ENCODE data around the gene DIPK1A. TPM values are rescaled to one million over a fixed set of nuclear protein-coding genes. Genes with fewer than 3 reads are reported as not detected.

The DIPK1A gene
- total RNA-seq, 1 donor from 2014 or later = 3.6 TPM

DNA sequence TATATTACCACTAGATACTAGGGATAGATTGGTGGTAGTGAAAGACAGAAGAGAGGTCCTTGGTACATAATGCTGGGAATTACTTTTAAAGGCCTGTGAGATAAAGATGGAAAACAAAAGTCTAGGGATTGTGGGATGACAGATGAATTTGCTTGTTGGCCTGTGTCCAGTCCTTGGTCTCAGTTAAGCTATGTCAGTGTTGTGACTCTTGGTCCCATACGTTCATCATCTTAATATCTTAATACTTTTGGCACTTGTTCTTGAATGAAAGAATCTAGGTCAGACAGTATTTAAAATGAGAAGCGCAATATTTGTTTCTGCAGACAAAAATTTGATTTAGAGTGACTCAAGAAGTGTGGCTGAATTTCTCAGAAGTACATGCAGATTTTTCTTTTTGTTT, 121.8 kb downstream of the DIPK1A start:
- Histone ChIP-seq H3K36me3 (peaks cover 61% of the 10 kb centered on the region), H3K79me2 (ENCODE audit: low read depth) (peaks cover 69% of the 10 kb centered on the region), H3K27ac (no peak overlapping the region), H4K20me1 (ENCODE audit: low read depth) (peaks cover 69% of the 10 kb centered on the region), H3K4me1 (peaks cover 6% of the 10 kb centered on the region), H3K9me3 (ENCODE audit: low read depth) (no peaks in the 10 kb centered on the region), H2AFZ (replicated peaks) (no peak overlapping the region), H3K4me3 (no peak overlapping the region), H3K4me2 (no peak overlapping the region), H3K9ac (no peak overlapping the region), H3F3A (ENCODE audit: low read depth) (peaks cover 87% of the 10 kb centered on the region), H3K27me3 (no peaks in the 10 kb centered on the region)
- H3K9me3 Mint-ChIP-seq = no peaks in the 10 kb centered on the region
- H3K4me3 Mint-ChIP-seq = no peak overlapping the region
- H3K27ac Mint-ChIP-seq = no peak overlapping the region
- peaks cover 69% of the 10 kb centered on the region for H3K36me3 Mint-ChIP-seq
- peaks cover 23% of the 10 kb centered on the region for H3K4me1 Mint-ChIP-seq
- DNase-seq (ENCODE audit: low spot score) = no peak
- TF ChIP-seq EZH2phosphoT487 (IDR thresholded peaks at IDR 0.05) = no peak
- no peak for TF ChIP-seq EZH2 (IDR thresholded peaks at IDR 0.05)
- TF ChIP-seq, protein P1, sequence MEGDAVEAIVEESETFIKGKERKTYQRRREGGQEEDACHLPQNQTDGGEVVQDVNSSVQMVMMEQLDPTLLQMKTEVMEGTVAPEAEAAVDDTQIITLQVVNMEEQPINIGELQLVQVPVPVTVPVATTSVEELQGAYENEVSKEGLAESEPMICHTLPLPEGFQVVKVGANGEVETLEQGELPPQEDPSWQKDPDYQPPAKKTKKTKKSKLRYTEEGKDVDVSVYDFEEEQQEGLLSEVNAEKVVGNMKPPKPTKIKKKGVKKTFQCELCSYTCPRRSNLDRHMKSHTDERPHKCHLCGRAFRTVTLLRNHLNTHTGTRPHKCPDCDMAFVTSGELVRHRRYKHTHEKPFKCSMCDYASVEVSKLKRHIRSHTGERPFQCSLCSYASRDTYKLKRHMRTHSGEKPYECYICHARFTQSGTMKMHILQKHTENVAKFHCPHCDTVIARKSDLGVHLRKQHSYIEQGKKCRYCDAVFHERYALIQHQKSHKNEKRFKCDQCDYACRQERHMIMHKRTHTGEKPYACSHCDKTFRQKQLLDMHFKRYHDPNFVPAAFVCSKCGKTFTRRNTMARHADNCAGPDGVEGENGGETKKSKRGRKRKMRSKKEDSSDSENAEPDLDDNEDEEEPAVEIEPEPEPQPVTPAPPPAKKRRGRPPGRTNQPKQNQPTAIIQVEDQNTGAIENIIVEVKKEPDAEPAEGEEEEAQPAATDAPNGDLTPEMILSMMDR (IDR thresholded peaks at IDR 0.05) = no peak
- H3K27me3 Mint-ChIP-seq (ENCODE audit: insufficient read depth, low read depth) = no peaks in the 10 kb centered on the region

DNA sequence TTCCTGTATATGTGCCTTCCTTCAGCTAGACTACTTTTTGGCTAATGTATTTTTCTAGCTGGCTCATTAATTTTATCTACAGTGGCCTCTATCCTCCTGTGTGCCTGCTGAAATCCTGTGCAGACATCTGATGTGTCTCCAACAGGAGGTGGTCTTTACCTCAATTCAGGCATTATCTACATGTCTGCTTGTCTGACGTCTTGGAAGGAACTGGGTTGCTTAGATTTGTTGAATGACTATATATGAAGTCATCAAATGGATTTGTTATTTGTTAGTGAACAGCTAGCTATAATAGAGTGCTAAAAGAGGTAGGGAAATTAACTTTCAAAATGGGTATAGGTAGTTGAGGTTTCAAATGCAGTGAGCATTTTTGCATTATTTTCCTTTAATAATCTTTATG, 122.7 kb downstream of the DIPK1A start:
- H3F3A ChIP-seq (ENCODE audit: low read depth) = peaks cover 86% of the 10 kb centered on the region
- H3K27ac ChIP-seq = no peak overlapping the region
- Mint-ChIP-seq H3K36me3 (peaks cover 65% of the 10 kb centered on the region), H3K27me3 (ENCODE audit: insufficient read depth, low read depth) (no peaks in the 10 kb centered on the region), H3K9me3 (no peaks in the 10 kb centered on the region), H3K4me1 (peaks cover 22% of the 10 kb centered on the region), H3K27ac (no peak overlapping the region), H3K4me3 (no peak overlapping the region)
- TF ChIP-seq, protein P1 (IDR thresholded peaks at IDR 0.05) = no peak
- TF ChIP-seq EZH2 (IDR thresholded peaks at IDR 0.05) (no peak), EZH2phosphoT487 (IDR thresholded peaks at IDR 0.05) (no peak)
- peaks cover 79% of the 10 kb centered on the region for H4K20me1 ChIP-seq (ENCODE audit: low read depth)
- peaks cover 78% of the 10 kb centered on the region for H3K79me2 ChIP-seq (ENCODE audit: low read depth)
- no peak overlapping the region for H3K9ac ChIP-seq
- no peaks in the 10 kb centered on the region for H3K27me3 ChIP-seq
- peaks cover 15% of the 10 kb centered on the region for H3K4me1 ChIP-seq
- H2AFZ ChIP-seq (replicated peaks) = no peak overlapping the region
- no peak overlapping the region for H3K4me2 ChIP-seq
- H3K4me3 ChIP-seq = no peak overlapping the region
- no peak for DNase-seq (ENCODE audit: low spot score)
- peaks cover 63% of the 10 kb centered on the region for H3K36me3 ChIP-seq
- no peaks in the 10 kb centered on the region for H3K9me3 ChIP-seq (ENCODE audit: low read depth)

DNA sequence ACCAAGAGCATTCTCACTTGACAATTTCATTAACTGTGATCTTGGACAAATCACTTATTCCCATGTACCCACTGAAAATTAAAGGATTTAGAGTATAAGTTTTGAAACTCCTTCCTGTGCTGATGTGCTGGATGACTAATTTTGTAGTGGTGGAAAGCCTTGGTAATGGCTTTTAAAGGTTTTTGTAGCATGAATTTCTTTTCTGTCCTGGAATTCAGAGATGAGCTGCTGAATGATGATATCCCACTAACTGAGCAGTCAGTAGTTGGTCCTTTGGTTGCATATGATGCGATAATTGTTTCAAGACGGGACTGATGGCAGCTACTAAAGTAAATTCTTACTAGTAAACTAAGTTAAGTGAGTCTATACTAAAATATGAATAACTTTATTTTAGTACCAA, 124.2 kb downstream of the DIPK1A start:
- Histone ChIP-seq H3K27ac (no peak overlapping the region), H3K9ac (no peak overlapping the region), H3K4me1 (peaks cover 21% of the 10 kb centered on the region), H3K4me3 (no peak overlapping the region), H3K27me3 (no peaks in the 10 kb centered on the region), H3K79me2 (ENCODE audit: low read depth) (peaks cover 93% of the 10 kb centered on the region), H2AFZ (replicated peaks) (no peak overlapping the region), H4K20me1 (ENCODE audit: low read depth) (peaks cover 92% of the 10 kb centered on the region), H3K36me3 (peaks cover 66% of the 10 kb centered on the region), H3F3A (ENCODE audit: low read depth) (peaks cover 80% of the 10 kb centered on the region), H3K4me2 (peak overlapping the region; percentile 34), H3K9me3 (ENCODE audit: low read depth) (no peaks in the 10 kb centered on the region)
- TF ChIP-seq EZH2phosphoT487 (IDR thresholded peaks at IDR 0.05) = no peak
- TF ChIP-seq, protein P1 (IDR thresholded peaks at IDR 0.05) = no peak
- no peak for TF ChIP-seq EZH2 (IDR thresholded peaks at IDR 0.05)
- H3K9me3 Mint-ChIP-seq = no peaks in the 10 kb centered on the region
- H3K36me3 Mint-ChIP-seq = peaks cover 57% of the 10 kb centered on the region
- H3K4me1 Mint-ChIP-seq = peaks cover 29% of the 10 kb centered on the region
- no peaks in the 10 kb centered on the region for H3K27me3 Mint-ChIP-seq (ENCODE audit: insufficient read depth, low read depth)
- DNase-seq (ENCODE audit: low spot score) = no peak
- no peak overlapping the region for H3K27ac Mint-ChIP-seq
- H3K4me3 Mint-ChIP-seq = no peak overlapping the region

Measured in neural progenitor cell (in vitro differentiated cells).